GM08714 (cell line): Measurements from ENCODE around the gene BIN1.
"Not testable (repeated sequence)": the region's sequence is repeated elsewhere in the genome, so short reads cannot be mapped to it uniquely, and the experiment has no call there.

Experiments used
- H3K4me3 ChIP-seq: fragments of 200-500 bp; sonication (Bioruptor generic); 2 replicates; pipeline ENCODE4 v1.5.1; 2014; ENCODE audit warnings: mild to moderate bottlenecking, low read length, inconsistent platforms
- ZNF274 ChIP-seq: IDR thresholded peaks from 2 replicates; pipeline ENCODE4 v1.6.1; 2012; ENCODE audit warnings: mild to moderate bottlenecking, low read depth, low read length

Gene BIN1

GRCh38 chr2:127140538-127140937 lies 33.6 kb upstream of the BIN1 start:
- no peak for TF ChIP-seq ZNF274
- H3K4me3 ChIP-seq, result no peak overlapping the region

GRCh38 chr2:127139766-127140165 lies 32.8 kb upstream of the BIN1 start:
- no peak overlapping the region for H3K4me3 ChIP-seq
- TF ChIP-seq ZNF274, result no peak

GRCh38 chr2:127138281-127138680 lies 31.3 kb upstream of the BIN1 start:
- H3K4me3 ChIP-seq, result no peak overlapping the region
- TF ChIP-seq ZNF274, result no peak

GRCh38 chr2:127137741-127138140 lies 30.8 kb upstream of the BIN1 start:
- no peak for TF ChIP-seq ZNF274
- H3K4me3 ChIP-seq, result no peak overlapping the region

GRCh38 chr2:127137225-127137624 lies 30.3 kb upstream of the BIN1 start:
- no peak overlapping the region for H3K4me3 ChIP-seq
- TF ChIP-seq ZNF274, result no peak

- H3K4me3 ChIP-seq, result no peak overlapping the region
- TF ChIP-seq ZNF274, result no peak
Observed at GRCh38 chr2:127134833-127135830, 28.2 kb upstream of the BIN1 start.

- no peak overlapping the region for H3K4me3 ChIP-seq
- TF ChIP-seq ZNF274, result no peak
Observed at GRCh38 chr2:127134235-127134634, 27.3 kb upstream of the BIN1 start.

- TF ChIP-seq ZNF274, result no peak
- no peak overlapping the region for H3K4me3 ChIP-seq
Observed at GRCh38 chr2:127133793-127134192, 26.8 kb upstream of the BIN1 start.

GRCh38 chr2:127130421-127130820 lies 23.5 kb upstream of the BIN1 start:
- H3K4me3 ChIP-seq, result no peak overlapping the region
- TF ChIP-seq ZNF274, result no peak

GRCh38 chr2:127129937-127130336 lies 23.0 kb upstream of the BIN1 start:
- H3K4me3 ChIP-seq, result no peak overlapping the region
- TF ChIP-seq ZNF274, result no peak

GRCh38 chr2:127128445-127128904 lies 21.5 kb upstream of the BIN1 start:
- TF ChIP-seq ZNF274, result no peak
- no peak overlapping the region for H3K4me3 ChIP-seq

GRCh38 chr2:127125821-127126220 lies 18.9 kb upstream of the BIN1 start:
- TF ChIP-seq ZNF274, result no peak

GRCh38 chr2:127124426-127124825 lies 17.5 kb upstream of the BIN1 start:
- no peak for TF ChIP-seq ZNF274

More at GRCh38 chr2:127125821-127126220, 18.9 kb upstream of the BIN1 start:
- H3K4me3 ChIP-seq, result no peak overlapping the region

GRCh38 chr2:127122361-127123027 lies 15.5 kb upstream of the BIN1 start:
- no peak for TF ChIP-seq ZNF274
- H3K4me3 ChIP-seq, result no peak overlapping the region

More at GRCh38 chr2:127124426-127124825, 17.5 kb upstream of the BIN1 start:
- no peak overlapping the region for H3K4me3 ChIP-seq

GRCh38 chr2:127121776-127122176 lies 14.8 kb upstream of the BIN1 start:
- no peak for TF ChIP-seq ZNF274
- H3K4me3 ChIP-seq, result no peak overlapping the region

GRCh38 chr2:127121353-127121752 lies 14.4 kb upstream of the BIN1 start:
- no peak for TF ChIP-seq ZNF274
- H3K4me3 ChIP-seq, result no peak overlapping the region

GRCh38 chr2:127120408-127120807 lies 13.5 kb upstream of the BIN1 start:
- not testable (repeated sequence) for H3K4me3 ChIP-seq
